Measurements from ENCODE around the gene SH3BGRL2.
"Not testable (repeated sequence)": the region's sequence is repeated elsewhere in the genome, so short reads cannot be mapped to it uniquely, and the experiment has no call there.

The SH3BGRL2 gene

DNA sequence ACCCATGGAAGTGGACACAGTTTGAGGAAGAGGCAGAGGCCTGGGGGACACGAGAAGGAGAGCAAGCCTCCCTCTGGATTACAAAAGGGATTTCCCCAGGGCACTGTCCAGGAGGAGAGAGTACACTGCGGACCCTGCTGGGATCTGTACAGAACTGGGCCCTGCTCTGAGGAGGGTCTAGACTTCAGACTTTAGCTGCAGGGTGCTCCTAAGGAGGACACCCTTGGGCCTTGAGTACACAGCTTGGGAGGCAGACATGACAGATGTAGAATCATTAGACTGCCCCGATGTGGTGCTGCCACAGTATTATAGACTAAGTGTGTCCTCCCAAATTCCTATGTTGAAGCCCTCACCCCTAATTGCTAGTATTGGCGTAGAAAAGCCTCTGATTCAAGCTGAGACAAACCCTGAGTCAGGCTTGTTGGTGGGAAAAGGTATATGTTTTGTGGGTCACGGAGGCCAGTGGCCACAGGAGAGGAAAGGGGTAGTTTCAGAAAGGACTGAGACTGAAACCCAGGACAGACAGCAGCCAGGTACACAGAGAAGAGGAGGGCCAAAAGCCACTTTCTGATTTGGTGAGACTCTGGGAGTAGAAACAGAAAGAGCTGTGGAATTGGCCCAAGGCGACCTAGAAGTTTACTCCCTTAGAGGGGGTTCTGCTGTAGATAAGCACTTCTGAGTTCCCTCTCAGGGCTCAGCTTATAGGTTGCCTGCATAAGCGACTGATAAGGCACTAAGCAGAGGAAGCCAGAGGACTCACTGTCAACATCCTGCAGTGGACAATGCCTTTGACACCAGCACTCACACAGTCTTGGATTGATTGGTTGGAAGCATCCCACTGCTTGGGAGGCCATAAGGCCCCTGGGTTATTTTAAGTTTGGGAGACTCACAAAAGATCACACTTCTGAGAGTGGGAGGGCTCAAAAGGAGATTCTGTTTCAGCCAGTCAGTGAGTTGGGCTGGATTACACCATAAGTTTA, 16.5 kb upstream of the SH3BGRL2 start:
- no peak for DNase-seq (ENCODE audit: low spot score)

DNA sequence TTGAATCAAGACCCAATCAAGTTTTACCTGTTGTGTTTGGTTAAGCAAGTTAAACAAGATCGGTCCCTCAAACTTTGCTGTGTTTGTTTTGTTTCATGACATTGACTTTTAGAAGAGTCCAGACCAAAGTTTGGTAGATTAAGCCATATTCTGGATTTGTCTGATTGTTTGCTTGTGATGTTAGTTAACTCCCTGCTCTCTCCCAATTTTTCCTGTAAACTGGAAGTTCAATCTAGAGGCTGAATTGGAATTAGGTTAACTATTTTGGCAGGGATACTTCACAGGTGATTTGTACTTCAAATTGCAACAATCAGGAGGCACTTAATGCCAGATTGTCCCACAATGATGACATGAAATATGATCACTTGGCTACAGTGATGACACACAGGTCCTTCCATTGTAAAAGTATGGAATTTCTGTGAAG, 13.6 kb upstream of the SH3BGRL2 start:
- DNase-seq (ENCODE audit: low spot score), result no peak

DNA sequence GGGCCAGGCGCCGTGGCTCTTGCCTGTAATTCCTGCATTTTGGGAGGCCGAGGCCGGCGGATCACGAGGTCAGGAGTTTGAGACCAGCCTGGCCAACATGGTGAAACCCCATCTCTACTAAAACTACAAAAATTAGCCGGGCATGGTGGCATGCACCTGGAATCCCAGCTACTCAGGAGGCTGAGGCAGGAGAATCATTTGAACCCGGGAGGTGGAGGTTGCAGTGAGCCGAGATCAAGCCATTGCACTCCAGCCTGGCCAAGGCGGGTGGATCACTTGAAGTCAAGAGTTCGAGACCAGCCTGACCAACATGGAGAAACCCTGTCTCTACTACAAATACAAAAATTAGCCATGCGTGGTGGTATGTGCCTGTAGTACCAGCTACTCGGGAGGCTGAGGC, 12.7 kb upstream of the SH3BGRL2 start:
- DNase-seq (ENCODE audit: low spot score), result not testable (repeated sequence)

DNA sequence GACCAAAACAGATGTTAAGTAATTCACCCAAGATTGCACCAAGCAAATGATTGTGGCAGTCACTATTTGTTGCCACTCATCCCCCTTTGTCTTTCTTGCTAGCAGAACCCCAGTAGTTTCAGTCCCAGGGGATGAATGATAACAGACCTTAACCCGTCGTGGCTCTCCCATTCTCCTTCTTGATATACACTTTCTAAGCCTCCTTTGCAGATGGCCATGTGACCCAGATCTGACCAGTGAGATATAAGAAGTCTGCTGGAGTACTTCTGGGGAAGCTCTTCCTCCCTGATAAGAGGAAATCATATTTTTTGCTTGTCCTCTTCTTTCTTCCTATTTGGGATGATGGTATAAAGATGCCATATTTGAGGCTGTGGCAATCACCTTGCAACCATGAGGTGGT, 9.6 kb upstream of the SH3BGRL2 start:
- no peak for DNase-seq (ENCODE audit: low spot score)

DNA sequence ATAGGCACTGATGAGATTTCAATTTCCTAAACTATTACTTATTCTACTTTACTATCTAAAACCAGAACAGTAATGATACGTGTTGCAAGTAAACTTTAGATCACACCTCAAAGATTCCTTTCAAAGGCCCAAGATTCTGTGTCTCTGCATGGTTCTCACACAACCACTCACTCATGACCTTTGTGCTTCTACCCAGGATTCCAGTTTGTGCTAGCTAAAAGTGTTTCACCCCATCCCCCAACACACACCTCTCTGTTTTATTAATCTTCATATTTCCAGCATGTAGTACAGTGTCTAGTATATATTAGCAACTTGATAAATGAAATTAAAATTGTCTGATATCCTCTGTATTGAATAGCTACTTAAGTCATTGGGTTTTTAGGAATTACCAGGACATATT, 8.8 kb upstream of the SH3BGRL2 start:
- DNase-seq (ENCODE audit: low spot score), result no peak

DNA sequence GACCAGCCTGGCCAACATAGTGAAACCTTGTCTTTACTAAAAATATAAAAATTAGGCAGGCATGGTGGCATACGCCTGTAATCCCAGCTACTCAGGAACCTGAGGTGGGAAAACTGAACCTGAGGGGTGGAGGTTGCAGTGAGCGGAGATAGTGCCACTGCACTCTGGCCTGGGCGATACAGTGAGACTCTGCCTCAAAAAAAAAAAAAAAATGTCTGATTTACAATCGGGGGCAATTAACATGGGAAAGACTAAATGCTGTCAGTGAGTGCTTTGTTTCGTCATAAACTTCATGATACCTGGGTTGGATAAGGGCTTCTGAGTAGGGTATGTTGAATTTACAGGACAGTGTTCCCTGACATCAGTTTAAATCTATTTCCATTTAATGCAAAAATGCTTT, 8.0 kb upstream of the SH3BGRL2 start:
- DNase-seq (ENCODE audit: low spot score), result no peak

DNA sequence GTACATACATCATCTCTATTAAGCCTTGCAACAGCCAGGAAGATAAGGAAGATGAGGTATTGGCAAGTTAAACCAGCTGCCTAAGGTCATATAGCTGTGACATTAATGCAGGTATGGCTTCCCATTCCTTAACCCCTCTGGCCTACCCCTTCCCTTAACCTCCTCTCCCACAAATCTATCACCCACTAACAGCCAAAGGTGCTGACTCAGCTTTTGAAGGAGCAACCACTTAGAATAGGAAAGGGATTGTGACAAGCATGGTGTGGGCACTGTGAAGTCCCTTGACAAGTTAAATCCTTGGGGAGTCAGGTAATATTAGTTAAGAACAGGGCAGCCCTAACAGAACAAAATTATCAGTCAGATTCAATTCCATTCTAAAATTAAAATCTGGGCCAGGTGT, 5.4 kb upstream of the SH3BGRL2 start:
- DNase-seq (ENCODE audit: low spot score), result no peak

DNA sequence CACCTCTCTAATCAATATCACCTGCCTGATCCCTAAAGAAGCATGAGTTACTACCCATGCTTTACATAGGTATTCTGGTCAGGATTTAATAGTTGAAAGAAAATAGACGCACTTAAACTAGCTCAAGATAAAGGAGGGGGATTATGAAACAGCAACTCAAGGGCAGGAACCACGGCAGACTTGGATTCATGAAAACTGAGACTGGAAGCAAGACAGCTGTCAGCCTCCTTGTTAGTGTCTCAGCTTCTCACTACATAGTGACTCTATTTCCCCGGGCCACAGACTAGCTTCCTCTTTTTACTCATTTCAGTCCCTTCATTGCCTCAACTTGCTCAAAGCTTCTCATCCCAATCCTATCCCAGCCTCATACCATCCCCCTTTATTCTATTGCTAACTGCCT, 4.3 kb upstream of the SH3BGRL2 start:
- DNase-seq (ENCODE audit: low spot score), result no peak

DNA sequence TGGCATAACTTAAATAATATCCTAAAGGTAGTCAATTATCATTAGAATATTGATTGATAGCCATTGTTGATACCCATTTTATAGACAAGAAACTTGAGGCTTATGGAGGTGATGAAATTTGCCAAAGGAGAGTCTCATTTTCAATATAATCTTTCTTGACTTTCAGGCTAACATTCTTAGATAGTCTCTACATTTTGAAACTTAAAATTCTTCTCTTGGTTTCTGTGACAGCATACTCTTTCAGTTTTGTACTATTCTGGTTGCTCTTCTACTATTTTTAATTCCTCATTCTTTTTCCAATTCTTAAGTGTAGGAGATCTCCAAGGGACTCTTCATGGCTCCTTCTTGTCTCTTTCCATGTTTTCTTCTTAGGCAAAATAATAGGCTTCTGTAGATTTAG, 3.7 kb upstream of the SH3BGRL2 start:
- DNase-seq (ENCODE audit: low spot score), result no peak

DNA sequence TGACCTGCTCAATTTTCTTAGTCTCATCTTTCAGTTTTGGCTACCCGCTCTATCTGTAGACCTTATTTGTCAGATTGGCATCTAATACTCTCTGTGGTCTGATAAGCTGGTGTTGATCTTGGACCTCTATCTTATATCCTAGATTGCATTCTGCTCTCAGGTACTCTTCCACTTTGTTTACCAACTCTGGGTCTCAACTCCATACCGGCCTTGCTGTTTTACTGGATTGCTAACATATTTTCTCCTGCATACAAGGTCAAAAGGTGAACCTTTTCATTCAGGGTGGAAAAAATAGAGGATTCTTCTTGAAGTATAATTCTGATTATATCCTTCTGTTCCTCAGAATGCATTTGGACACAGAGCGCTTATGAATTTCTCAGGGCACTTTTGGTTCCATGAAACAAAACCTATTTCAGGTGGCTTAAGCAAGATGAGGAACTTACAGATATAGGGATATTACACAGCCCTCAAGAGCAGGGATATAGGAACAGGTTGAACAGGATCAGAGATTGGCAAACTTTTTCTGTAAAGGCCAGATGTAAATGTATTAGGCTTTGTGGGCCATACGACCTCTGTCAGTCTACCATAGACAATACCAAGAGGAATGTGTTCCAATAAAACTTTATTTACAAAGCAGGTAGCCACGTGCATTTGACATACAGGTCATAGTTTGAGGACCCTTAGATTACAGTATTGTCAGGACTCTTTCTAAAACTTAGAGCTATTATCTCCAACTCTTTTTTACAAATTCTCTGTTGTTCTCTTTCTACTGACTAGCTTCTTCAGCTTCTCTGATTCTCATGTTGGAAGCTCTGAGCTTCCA, 2.5 kb upstream of the SH3BGRL2 start:
- DNase-seq (ENCODE audit: low spot score), result no peak

DNA sequence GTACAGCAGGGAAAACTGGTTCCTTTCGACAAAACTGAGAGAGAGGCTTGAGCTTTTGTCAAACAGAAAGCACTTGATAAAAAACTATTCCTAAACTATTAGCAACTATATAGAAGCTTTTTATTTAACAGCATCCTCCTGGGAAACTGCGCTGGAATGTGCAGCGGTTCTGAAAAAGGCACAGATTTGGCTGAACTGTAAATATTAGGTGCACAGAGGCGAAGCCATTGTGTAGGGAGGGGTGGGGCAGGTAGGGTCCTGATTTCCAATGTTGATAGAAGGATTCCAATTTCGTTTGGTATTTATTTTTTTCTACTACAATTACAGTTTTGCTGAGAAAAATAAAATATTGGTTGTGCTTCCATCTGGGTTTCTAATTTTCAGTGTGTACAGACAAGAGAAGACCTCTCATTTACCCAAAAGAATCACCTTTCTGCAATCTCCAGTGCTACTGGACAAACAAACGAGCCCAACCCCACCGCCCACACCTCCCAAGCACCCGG, 698 bp upstream of the SH3BGRL2 start:
- DNase-seq (ENCODE audit: low spot score), result no peak

DNA sequence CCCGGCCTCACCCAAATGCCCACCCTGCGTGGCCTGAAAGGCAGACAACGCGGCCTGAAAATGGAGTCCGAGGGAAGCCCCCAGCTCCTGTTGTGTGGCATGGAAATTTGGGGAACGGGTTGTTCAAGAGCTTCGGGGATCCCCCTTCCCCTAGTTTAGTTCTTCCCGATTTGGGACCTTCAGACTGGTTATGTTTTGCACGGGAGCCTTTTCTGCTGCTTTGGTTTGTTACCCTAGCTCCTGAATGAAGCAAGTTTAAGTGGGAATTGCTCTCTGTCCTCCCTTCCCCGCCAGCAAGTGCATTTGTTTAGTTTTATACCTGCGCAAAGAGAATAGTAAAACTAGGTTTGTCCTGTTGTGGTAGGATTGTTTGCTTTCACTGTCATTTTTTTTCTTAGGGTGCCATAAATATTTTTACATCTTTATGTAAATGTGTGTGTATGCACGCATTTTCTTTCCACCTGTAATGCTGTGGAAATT, 604 bp downstream of the SH3BGRL2 start:
- no peak for DNase-seq (ENCODE audit: low spot score)

DNA sequence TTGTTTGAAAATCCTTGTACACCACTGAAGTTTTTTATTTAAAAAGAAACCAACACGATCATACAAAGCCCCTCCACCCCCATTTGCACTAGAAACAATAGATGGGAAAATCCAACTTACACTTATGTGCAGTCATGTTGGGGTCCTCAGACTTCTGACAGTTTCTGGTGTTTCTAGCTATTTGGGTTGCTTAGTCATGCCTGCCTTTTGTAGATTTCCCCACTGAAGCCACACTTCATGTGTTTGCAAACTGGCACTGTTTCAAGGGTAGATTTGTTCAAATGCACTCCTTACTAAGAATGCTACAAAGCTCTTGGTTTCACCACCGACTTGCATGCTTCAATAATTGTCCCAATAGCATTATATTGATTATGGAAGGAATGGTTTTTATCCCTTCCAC, 1.5 kb downstream of the SH3BGRL2 start:
- no peak for DNase-seq (ENCODE audit: low spot score)

DNA sequence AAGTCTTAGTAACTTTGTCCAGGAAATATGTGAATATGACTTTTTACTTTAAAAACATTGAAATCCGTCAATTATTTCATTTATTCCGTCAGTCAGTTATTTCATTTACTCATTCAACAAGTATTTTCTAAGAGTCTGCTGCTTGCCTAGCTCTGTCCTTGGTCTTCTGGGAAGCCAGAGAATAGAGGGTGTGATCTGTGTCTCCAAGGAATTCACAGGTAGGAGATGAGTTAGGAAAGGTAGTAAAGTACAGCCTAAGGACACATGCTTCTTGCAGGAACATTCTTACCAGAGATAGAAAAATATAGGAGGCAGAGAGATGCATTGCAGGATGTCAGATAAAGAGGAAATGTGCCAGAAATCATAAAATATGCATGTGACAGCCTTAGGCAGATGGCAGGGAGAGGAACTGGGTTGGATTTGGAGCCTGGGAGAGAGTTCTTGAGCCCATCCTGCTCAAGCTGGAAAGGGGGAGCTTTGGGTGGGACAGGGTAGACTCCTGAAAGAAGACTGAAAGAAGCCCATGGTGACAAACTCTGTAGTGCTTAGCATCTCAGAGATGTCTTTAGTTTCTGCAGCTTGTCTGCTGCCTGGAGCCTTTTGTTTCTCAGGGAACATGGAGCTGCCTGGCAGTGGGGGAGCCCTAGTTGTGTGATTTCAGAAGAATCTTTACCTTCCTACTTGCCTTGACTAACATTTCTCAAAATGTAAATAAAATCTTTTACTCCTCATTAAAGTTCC, 3.5 kb downstream of the SH3BGRL2 start:
- DNase-seq (ENCODE audit: low spot score), result no peak

DNA sequence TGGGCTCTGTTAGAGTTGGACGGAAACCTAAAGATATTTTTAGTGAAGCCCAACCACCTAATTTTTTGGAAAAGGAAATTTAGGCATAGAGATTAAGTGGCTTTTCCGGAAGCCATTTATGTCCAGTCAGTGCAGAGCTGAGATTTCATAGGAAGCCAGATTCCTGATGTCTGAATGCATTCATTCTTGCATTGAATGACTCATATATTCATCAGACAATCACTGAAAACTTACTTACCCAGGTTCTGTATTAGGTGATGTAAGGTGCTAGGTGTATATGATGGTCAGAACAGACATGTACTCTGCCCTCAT, 4.1 kb downstream of the SH3BGRL2 start:
- DNase-seq (ENCODE audit: low spot score), result peak; percentile 25

DNA sequence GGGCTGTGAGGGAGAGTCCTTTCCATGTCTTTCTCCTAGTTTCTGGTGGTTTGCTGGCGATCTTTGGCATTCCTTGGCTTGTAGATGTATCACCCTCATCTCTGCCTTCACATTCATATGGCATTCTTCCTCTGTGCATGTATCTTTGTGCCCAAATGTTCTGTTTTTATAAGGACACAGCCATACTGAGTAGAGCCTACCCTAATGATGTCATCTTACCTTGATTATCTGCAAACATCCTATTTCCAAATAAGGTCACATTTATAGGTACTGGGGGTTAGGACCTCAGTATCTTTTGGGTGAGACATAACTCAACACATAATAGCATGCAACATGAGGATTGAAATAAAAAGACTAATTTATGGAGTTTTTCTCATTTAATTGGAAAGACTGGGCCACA, 5.5 kb downstream of the SH3BGRL2 start:
- DNase-seq (ENCODE audit: low spot score), result no peak

DNA sequence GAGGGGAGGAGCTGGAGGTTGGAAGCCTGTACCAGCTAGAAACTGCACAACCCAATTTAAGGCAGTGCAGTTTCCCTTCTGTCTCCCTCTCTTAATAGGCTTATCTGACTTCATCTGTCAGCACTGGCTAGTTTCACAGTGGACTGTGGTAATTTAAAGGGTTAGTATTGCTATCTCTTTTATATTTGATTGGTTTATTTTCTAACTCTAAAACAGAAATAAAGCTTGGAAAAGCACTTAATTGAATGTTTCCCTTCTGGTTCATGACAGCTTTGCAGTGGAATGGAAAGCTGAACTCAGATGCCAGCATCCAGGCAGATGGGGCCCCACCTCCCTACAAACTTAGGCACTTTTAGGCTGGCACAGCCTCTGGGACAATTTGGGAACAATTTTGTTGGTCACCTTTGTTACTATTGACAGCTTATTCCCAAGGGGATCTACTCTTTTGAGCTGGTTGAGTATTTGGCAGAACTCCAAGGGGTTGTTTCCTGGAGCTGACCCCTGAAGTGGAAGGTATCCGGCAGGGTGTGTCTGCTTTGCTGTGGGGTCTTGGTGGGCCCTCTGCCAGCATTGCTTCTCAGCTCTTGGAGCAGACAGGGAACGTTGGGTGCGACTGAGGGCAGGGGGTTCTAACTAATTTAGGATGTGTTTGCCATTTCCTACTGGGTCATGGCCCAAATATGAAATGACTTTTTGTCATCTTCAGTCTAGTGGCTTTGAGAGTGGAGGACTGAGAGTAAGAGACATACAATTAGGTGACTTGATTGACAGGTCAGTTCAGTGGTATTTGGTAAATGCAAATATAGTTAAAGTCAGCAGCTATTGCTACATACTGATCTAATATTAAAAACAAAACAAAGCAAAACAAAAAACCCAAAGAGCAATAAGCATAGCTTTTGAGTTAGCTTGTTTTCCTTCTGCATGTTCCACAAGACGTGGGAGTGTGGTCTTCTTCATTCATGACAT, 9.3 kb downstream of the SH3BGRL2 start:
- DNase-seq (ENCODE audit: low spot score), result no peak

DNA sequence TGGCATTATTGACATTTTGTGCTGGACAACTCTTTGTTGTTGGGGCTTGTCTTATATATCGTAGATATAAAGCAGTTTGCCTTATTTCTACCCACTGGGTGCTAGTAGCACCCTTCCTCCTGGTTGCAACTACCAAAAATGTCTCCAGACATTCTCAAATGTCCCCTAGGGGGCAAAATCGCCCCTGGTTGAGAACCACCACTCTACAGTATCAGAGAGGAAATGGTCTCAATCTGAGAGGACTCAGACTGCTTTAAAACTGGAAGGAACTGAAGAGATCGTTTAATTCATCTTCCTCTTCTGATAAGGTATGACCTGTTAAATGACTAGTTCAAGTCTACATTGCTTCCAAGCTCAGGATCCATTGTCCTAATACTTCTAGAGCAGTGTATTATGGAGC, 14.9 kb downstream of the SH3BGRL2 start:
- no peak for DNase-seq (ENCODE audit: low spot score)

DNA sequence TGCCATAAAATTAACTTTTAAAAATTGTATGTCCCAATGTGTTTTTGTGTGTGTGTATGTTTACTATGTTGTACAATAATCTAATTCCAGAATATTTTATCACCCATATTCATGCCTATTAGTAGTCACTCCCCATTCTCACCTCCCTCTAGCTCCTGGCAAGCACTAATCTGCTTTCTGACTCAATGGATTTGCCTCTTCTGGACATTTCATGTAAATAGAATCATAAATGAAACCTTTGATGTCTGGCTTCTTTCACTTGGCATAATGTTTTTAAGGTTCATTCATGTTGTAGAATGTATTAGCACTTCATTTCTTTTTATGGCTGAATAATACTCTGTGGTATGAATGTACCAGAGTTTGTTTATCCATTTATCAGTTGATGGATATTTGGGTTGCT, 15.4 kb downstream of the SH3BGRL2 start:
- no peak for DNase-seq (ENCODE audit: low spot score)

DNA sequence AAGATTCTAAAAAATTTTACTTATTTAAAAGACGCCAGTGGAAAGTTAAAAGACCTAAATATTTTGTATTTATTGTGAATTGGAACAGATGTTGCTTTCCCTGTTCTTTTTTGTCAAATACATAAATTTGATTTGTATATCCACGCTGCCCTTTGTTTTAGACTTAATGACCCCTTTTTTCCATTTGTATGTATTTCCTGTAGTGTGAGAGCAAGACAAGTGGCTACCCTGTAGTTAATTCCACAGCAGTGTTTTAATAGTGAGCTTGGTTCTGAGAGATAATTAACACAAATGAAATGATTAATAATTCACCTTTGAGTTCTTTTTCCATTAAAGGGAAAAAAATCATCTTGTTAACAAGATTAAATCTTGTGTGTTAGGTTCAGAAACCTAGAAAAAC, 16.6 kb downstream of the SH3BGRL2 start:
- no peak for DNase-seq (ENCODE audit: low spot score)

DNA sequence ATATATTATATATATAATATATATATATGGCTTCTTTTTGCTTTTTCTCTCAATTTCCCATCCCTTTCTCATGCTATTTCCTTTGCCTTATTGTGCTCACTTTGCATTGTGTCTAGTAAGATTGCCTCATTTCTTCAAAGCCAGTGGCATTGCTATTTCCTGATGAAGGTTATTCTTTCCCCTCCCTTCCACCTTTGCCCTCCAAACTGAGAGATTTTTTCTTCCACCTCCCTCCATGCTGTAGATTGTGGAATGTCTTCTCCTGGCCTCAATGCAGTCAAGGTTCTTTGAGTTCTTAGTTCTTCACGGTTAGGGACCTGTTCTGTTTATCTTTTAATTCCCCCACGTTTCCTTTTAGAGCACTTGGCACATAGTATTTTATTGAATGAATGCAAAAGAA, 17.2 kb downstream of the SH3BGRL2 start:
- DNase-seq (ENCODE audit: low spot score), result no peak

Measured in AG08396 (cell line).